GM19043 (cell line): Measurements from ENCODE around the gene DPP3.
"Not testable (repeated sequence)": the region's sequence is repeated elsewhere in the genome, so short reads cannot be mapped to it uniquely, and the experiment has no call there.

Source experiments
- ATAC-seq: cut with Tn5 transposase; IDR thresholded peaks from one replicate; pipeline ENCODE4 v1.9.1; 2021; ENCODE audit warnings: low read depth; ENCODE audit not compliant: unreplicated experiment

The DPP3 gene

GRCh38 chr11:66529069-66529468 is 48.8 kb downstream of the DPP3 start:
- ATAC-seq = no peak

DNA sequence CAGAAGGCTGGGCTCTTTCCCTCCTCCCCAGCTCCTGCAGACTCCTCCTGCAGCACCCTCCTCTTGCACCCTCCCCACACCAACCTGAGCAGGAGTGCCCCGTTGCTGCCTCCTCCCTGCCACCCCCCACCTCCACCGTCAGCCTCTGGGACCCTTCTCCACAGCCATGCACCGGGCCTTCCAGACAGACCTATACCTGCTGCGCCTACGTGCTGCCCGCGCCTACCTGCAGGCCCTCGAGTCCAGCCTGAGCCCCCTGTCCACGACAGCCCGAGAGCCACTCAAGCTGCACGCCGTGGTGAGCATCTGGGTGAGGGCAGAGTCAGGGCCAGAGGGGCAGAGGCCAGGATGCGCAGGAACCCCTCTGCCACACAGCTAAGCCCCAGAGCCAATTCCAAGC is 49.4 kb downstream of the DPP3 start:
- ATAC-seq = no peak

DNA sequence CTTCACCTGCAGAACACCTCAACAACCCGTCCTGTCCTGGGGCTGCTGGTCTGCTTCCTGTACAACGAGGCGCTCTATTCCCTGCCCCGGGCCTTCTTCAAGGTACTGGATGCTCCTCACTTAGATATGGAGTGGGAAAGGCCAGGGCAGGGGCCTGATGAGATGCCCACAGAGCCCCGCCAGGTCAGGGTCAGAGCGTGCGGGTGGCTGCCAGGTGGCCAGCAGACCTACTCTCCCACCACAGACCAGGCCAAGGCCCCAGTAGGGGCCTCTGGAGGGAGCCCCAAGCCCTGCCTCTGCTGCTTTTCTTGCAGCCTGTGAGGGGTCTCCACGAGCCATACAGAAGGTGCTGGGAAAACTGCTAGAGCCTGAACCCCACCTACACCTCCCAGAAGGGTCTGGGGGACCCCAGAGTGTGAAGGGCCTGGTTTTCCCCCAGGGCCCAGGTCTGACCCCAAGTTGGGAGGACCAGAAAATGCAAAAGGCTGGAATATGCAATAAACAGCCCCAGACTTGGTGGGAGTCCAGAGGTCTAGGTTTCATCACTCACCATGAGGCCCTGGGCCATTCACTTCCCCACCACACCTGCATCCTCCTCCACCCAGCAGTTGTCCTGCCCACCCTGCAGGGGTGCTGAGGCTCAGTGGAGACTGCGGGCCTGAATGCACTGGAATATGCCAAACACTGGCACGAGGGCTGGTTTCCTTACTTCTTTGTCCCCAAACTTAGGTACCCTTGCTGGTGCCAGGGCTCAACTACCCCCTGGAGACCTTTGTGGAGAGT is 50.9 kb downstream of the DPP3 start:
- ATAC-seq = no peak

DNA sequence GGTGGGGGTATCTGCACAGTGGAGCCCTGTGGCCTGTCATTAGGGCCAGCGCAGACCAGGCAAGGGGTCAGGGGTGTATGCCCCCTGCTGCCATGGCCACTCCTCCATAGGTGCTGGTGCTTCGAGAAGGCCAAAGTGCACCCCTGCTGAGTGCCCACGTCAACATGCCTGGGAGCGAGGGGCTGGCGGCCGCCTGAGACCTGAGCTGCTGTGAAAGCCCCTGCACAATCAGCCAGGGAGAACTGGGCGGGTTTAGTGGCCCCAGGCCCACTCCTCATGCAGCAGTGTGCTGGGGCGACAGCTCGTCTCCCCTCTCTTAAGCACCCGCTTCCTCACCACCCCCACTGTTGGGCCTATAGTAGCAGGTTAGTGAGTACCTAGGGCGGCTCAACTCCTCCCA is 51.6 kb downstream of the DPP3 start:
- no peak for ATAC-seq

DNA sequence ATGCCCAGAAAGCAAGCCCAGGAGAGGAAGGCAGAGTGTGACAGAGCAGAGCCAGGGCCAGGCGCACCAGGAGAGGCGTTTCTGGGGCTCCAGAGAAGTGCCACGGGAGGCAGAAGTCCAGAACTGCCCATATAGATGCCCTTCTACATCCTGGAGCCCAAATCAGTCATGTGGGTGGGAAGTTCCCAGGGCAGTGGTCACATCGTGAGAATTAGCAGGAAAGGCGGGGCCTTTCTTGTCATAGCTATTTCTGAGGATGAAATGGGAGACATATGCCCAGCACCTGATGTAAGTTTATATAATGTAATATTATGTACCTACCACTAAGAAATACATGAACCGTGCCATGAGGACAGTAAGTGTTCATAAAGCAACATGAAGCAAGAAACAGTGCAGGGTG is 52.5 kb downstream of the DPP3 start:
- ATAC-seq = no peak

- ATAC-seq = no peak
Observed at GRCh38 chr11:66539170-66539869, 59.1 kb downstream of the DPP3 start.

DNA sequence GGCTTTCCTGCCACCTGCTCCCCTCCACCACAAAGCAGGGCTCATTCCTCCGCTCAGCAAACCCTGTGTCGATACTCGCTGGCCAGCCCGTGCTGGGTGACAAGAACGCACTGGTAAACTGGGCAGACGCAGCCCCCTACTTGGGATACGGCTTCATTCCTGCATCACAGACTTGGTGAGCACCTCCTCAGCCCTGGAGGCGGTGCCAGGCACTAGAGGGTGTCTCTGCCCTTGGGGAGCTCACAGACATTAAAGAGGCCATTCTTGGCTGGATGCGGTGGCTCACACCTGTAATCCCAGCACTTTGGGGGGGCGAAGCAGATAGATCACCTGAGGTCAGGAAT is 59.6 kb downstream of the DPP3 start:
- ATAC-seq = no peak

DNA sequence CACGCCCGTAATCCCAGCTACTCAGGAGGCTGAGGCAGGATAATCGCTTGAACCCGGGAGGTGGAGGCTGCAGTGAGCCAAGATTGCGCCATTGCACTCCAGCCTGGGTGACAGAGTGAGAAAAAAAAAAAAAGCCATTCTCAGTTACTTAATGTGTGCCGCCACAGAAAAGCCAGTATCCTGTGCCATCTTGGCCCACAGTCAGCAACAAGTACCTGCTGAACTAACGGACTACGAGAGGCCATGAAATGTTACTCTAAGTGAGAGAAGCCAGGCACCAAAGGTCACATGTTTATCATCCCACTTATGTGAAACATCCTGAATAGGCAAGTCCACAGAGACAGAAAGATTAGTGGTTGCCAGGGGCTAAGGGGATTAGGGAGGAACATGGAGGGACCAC is 60.4 kb downstream of the DPP3 start:
- not testable (repeated sequence) for ATAC-seq

- ATAC-seq = no peak
Observed at GRCh38 chr11:66541892-66542291, 61.7 kb downstream of the DPP3 start.

- ATAC-seq = no peak
Observed at GRCh38 chr11:66542362-66542761, 62.1 kb downstream of the DPP3 start.

GRCh38 chr11:66543263-66544107 is 63.3 kb downstream of the DPP3 start:
- ATAC-seq = no peak

GRCh38 chr11:66544952-66545351 is 64.7 kb downstream of the DPP3 start:
- not testable (repeated sequence) for ATAC-seq

- peak; percentile 78 for ATAC-seq
Observed at GRCh38 chr11:66545701-66546367, 65.6 kb downstream of the DPP3 start, which contains the start of gene ZDHHC24. TSS of gene ZDHHC24 (minus strand) at chr11:66546048. CDS start at chr11:66546003, 45 bp downstream.

GRCh38 chr11:66546368-66546965 is 66.2 kb downstream of the DPP3 start, which contains the start of gene ACTN3:
TSS of gene ACTN3 (plus strand) at chr11:66546903. CDS start at chr11:66546938, 35 bp downstream.
- no peak for ATAC-seq

GRCh38 chr11:66546966-66547661 is 66.9 kb downstream of the DPP3 start:
- ATAC-seq = no peak

- ATAC-seq = no peak
Observed at GRCh38 chr11:66547662-66548009, 67.4 kb downstream of the DPP3 start.

DNA sequence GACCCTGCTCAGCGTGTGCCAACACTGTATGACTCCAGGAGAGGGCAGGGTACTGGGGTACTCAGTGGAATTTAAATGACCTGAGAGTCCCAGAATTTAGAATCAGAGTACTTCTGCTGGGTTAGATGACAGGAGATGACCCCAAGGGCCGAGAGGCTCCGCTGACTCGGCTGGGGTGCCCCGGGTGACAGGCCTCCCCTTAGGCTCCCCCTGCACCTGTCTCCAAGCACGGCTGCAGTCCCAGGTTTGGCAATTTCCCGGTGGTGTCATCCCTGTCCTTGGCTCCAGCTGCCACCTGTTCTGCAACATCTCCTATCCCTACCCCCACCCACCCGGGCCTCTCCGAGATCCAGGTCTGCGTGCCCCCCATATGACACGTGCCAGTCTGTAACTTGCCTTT is 67.8 kb downstream of the DPP3 start:
- ATAC-seq = no peak

DNA sequence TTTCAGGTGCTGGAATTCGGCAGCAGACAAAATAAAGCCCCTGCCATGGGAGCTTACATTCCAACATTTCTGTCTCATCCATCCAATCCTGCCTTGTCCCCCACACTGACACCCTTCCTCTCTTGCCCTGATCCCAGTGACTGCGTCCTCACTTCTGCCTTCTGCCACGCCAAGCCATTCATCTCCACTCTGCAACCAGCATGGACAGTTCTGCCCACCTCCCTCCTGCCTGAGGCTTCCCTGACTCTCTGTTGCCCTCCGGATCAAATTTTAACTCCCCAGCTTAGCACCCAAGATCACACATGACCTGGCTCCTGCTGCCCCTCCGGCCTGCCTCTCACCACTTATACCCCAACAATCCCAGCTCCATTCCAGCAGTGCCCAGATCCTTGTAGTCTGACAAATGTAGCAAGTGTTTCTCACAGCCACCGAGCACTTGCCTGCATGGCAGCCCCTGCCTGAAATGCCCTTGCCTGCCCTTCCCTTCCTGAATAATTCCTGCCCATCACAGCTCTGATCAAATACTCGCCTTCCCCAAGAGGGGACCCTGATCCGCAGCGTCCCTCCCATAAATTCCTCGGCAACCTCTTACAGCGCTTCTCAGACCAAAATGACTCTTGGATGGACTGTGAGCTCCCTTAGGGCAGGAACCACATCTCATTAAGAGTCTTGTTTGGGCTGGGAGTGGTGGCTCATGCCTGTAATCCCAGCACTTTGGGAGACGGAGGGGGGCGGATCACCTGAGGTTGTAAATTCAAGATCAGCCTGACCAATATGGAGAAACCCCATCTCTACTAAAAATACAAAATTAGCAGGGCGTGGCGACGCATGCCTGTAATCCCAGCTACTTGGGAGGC is 68.8 kb downstream of the DPP3 start:
- no peak for ATAC-seq

DNA sequence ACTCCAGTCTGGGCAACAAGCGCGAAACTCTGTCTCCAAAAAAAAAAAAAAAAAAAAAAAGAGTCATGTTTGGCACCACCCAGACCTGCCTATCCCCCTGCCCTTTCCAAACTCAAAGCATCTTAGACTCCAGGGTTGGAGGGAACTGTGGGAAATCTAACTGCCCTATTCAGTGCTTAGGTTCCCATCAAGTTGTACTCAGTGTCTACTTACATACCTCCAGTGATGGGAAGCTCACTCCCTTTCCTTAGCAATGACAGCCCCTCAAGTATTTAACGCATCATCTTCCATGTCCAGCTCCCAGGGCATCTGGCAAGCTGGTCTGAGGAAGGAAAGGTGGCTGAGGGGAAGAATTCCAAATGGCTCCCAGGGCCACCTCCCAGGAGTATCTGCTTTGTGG is 69.5 kb downstream of the DPP3 start:
- ATAC-seq = no peak
